Measurements from ENCODE around the gene EPS8L2. TPM values are rescaled to one million over a fixed set of nuclear protein-coding genes. Genes with fewer than 3 reads are reported as not detected.

Gene EPS8L2
- total and polyA plus RNA-seq, 9 of the 15 experiments (the other 6 are each of a cell fraction or from before 2014, with no cell fraction given), result 0.75 to 17.0 (median 3.7) TPM

DNA sequence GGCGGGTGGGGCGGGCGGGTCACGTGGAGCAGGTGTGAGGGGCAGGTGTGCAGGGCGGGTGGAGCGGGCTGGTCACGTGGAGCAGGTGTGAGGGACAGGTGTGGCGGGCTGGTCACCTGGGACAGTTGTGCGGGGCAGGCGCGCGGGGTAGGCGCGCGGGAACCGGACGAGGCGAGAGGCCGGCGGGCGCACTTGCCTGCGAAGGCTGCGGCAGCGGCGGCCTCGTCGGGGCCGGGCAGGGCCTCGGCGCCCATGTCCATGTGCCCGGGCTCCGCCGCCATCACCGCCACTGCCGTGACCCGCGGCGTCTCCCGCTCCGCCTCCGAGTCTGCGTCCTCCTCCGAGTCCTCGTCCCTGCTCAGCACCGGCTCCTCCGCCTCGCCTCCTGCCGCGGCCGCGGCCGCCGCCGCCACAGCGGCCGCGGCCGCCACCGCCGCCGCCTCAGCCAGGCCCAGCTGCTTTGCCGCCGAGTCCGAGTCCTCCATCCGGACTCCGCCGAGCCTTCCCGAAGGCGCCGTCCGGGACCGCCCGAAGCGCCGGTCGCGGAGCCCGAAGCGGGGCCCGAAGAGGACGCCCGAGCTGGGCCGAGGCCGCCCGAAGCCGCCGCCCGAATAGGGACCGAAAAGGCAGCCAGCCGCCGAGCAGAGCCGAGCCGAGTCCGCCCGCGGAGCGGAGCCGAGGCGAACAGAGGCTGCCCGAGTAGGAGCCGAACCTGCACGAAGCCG, 11.3 kb upstream of the EPS8L2 start, which contains the start of gene DEAF1 (continued):
- TF ChIP-seq THRB (CRISPR knock-in tag; conservative IDR thresholded peaks at IDR 0.05), result no peak
- TF ChIP-seq BCL6 (CRISPR knock-in tag; IDR thresholded peaks at IDR 0.05), result no peak
- TF ChIP-seq, protein P1, sequence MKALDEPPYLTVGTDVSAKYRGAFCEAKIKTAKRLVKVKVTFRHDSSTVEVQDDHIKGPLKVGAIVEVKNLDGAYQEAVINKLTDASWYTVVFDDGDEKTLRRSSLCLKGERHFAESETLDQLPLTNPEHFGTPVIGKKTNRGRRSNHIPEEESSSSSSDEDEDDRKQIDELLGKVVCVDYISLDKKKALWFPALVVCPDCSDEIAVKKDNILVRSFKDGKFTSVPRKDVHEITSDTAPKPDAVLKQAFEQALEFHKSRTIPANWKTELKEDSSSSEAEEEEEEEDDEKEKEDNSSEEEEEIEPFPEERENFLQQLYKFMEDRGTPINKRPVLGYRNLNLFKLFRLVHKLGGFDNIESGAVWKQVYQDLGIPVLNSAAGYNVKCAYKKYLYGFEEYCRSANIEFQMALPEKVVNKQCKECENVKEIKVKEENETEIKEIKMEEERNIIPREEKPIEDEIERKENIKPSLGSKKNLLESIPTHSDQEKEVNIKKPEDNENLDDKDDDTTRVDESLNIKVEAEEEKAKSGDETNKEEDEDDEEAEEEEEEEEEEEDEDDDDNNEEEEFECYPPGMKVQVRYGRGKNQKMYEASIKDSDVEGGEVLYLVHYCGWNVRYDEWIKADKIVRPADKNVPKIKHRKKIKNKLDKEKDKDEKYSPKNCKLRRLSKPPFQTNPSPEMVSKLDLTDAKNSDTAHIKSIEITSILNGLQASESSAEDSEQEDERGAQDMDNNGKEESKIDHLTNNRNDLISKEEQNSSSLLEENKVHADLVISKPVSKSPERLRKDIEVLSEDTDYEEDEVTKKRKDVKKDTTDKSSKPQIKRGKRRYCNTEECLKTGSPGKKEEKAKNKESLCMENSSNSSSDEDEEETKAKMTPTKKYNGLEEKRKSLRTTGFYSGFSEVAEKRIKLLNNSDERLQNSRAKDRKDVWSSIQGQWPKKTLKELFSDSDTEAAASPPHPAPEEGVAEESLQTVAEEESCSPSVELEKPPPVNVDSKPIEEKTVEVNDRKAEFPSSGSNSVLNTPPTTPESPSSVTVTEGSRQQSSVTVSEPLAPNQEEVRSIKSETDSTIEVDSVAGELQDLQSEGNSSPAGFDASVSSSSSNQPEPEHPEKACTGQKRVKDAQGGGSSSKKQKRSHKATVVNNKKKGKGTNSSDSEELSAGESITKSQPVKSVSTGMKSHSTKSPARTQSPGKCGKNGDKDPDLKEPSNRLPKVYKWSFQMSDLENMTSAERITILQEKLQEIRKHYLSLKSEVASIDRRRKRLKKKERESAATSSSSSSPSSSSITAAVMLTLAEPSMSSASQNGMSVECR (CRISPR knock-in tag; IDR thresholded peaks at IDR 0.05), result no peak
- no peak for TF ChIP-seq PCBP1 (IDR thresholded peaks at IDR 0.05; ENCODE audit: low read depth, low read length, poor library complexity, severe bottlenecking)
- no peak for TF ChIP-seq ILF3 (IDR thresholded peaks at IDR 0.05; ENCODE audit: borderline replicate concordance)
- no peak for TF ChIP-seq SMARCA5 (IDR thresholded peaks at IDR 0.05)
- no peak for TF ChIP-seq FOXJ3 (CRISPR knock-in tag; IDR thresholded peaks at IDR 0.05)
- no peak for TF ChIP-seq NFIX (CRISPR knock-in tag; IDR thresholded peaks at IDR 0.05; ENCODE audit: low read depth)
- TF ChIP-seq ZNF316 (IDR thresholded peaks at IDR 0.05), result no peak
- no peak for TF ChIP-seq ZBTB34 (CRISPR knock-in tag; IDR thresholded peaks at IDR 0.05)
- no peak for TF ChIP-seq ZNF717 (CRISPR knock-in tag; IDR thresholded peaks at IDR 0.05)
- TF ChIP-seq RBM39 (optimal IDR thresholded peaks at IDR 0.05; ENCODE audit: low read depth, low read length), result no peak
- TF ChIP-seq NFYB (IDR thresholded peaks at IDR 0.05; ENCODE audit: extremely low read depth, insufficient read length), result no peak
- TF ChIP-seq E4F1 (CRISPR knock-in tag; IDR thresholded peaks at IDR 0.05; ENCODE audit: borderline replicate concordance), result no peak
- TF ChIP-seq, protein P2, sequence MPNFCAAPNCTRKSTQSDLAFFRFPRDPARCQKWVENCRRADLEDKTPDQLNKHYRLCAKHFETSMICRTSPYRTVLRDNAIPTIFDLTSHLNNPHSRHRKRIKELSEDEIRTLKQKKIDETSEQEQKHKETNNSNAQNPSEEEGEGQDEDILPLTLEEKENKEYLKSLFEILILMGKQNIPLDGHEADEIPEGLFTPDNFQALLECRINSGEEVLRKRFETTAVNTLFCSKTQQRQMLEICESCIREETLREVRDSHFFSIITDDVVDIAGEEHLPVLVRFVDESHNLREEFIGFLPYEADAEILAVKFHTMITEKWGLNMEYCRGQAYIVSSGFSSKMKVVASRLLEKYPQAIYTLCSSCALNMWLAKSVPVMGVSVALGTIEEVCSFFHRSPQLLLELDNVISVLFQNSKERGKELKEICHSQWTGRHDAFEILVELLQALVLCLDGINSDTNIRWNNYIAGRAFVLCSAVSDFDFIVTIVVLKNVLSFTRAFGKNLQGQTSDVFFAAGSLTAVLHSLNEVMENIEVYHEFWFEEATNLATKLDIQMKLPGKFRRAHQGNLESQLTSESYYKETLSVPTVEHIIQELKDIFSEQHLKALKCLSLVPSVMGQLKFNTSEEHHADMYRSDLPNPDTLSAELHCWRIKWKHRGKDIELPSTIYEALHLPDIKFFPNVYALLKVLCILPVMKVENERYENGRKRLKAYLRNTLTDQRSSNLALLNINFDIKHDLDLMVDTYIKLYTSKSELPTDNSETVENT (CRISPR knock-in tag; IDR thresholded peaks at IDR 0.05), result no peak
- TF ChIP-seq TSC22D4 (tag; IDR thresholded peaks at IDR 0.05), result no peak
